ENCODE measurements around the gene RAET1E.

DNA sequence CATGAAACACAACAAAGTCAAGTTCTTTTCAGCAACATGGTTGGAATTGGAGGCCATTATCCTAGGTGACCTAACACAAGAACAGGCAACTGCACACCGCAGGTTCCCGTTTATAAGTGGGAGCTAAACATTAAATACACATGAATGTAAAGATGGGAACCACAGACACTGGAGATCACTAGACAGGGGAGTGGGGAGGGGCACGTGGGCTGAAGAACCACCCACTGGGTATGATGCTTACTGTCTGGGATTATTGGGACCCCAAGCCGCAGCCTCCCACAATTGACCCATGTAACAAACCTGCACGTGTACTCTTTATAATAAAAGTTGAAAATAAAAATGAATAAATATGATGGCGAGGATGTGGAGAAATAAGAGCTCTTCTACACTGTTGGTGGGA lies 33.6 kb upstream of the RAET1E start:
- TF ChIP-seq GATA2 (IDR thresholded peaks at IDR 0.05; ENCODE audit: low read depth, low read length): no peak
- TF ChIP-seq GATA3 (IDR thresholded peaks at IDR 0.05; ENCODE audit: low read depth, low read length): no peak

Data from SH-SY5Y (cell line).